Measurements from ENCODE around the gene YWHAB. TPM values are rescaled to one million over a fixed set of nuclear protein-coding genes. Genes with fewer than 3 reads are reported as not detected.
A peak's percentile ranks its signal among the peaks of the same experiment; 100 is the strongest.

Gene YWHAB
- total RNA-seq (100 to 1,000 TPM in 3 of 4 donors, 10 to 100 TPM in 1; 87.8 to 121 (median 111) TPM), polyA plus RNA-seq (53.4 TPM)
- long read RNA-seq, donor 1, transcript YWHAB-201 (6 exons, 3,049 nt), result major isoform, 214 of 284 reads
- long read RNA-seq, donor 1, transcript YWHAB-202 (7 exons, 3,109 nt), result minor isoform, 25 of 284 reads
- long read RNA-seq, donor 1, partial matches to known transcripts, result 37 of 284 reads
- long read RNA-seq, donor 1, other reads (novel, unspliced or antisense), result 8 of 284 reads
- long read RNA-seq, donor 2, transcript YWHAB-202 (7 exons, 3,109 nt), result minor isoform, 10 of 81 reads
- long read RNA-seq, donor 2, transcript YWHAB-201 (6 exons, 3,049 nt), result major isoform, 66 of 81 reads
- long read RNA-seq, donor 2, partial matches to known transcripts, result 0 of 81 reads
- long read RNA-seq, donor 2, other reads (novel, unspliced or antisense), result 5 of 81 reads
- long read RNA-seq, donor 3, transcript YWHAB-201 (6 exons, 3,049 nt), result major isoform, 101 of 146 reads
- long read RNA-seq, donor 3, transcript YWHAB-202 (7 exons, 3,109 nt), result minor isoform, 18 of 146 reads
- long read RNA-seq, donor 3, partial matches to known transcripts, result 21 of 146 reads
- long read RNA-seq, donor 3, other reads (novel, unspliced or antisense), result 6 of 146 reads
- long read RNA-seq, donor 4, transcript YWHAB-202 (7 exons, 3,109 nt), result minor isoform, 20 of 96 reads
- long read RNA-seq, donor 4, transcript YWHAB-201 (6 exons, 3,049 nt), result major isoform, 69 of 96 reads
- long read RNA-seq, donor 4, partial matches to known transcripts, result 2 of 96 reads
- long read RNA-seq, donor 4, other reads (novel, unspliced or antisense), result 5 of 96 reads

GRCh38 chr20:44885392-44886265, at the start of gene YWHAB:
Gene YWHAB, plus strand, starts transcription at chr20:44885705. Its CDS starts 15,829 bp downstream, at chr20:44901534.
- H3K27me3 ChIP-seq (ENCODE audit: control insufficient read depth, insufficient read depth), result no peaks in the 10 kb centered on the region
- ATAC-seq, result peak; percentile 99 to 100
- peak within 1 kb of the TSS; percentile 91 for H3K4me3 ChIP-seq (ENCODE audit: low read length)
- intact Hi-C loops (cut with DNase I), result no loop called here
- peaks cover 9% of the 10 kb centered on the region for H3K4me1 ChIP-seq (ENCODE audit: control insufficient read depth, insufficient read depth, low read length)
- under 1% methylated on average over 88 of the region's 88 CpGs for WGBS
- no peaks in the 10 kb centered on the region for H3K9me3 ChIP-seq (ENCODE audit: control insufficient read depth, low read length)
- peak; percentile 99 to 100 (median 100) for DNase-seq
- peak within 1 kb of the TSS; percentile 97 for H3K27ac ChIP-seq (ENCODE audit: low read length)

GRCh38 chr20:44836601-44837120, 48.8 kb upstream of the YWHAB start:
- ATAC-seq (no peak), DNase-seq (no peak)
- no peaks in the 10 kb centered on the region for H3K9me3 ChIP-seq (ENCODE audit: control insufficient read depth, low read length)
- no peak overlapping the region for H3K27ac ChIP-seq (ENCODE audit: low read length)
- no peak overlapping the region for H3K4me3 ChIP-seq (ENCODE audit: low read length)
- WGBS, result 87% methylated on average over 12 of the region's 12 CpGs
- intact Hi-C loops (cut with DNase I), result no loop called here
- no peaks in the 10 kb centered on the region for H3K4me1 ChIP-seq (ENCODE audit: control insufficient read depth, insufficient read depth, low read length)
- H3K27me3 ChIP-seq (ENCODE audit: control insufficient read depth, insufficient read depth), result peaks cover 2% of the 10 kb centered on the region

GRCh38 chr20:44837946-44838345, 47.6 kb upstream of the YWHAB start:
- no peak overlapping the region for H3K4me3 ChIP-seq (ENCODE audit: low read length)
- no peak for ATAC-seq
- 29% methylated on average over 3 of the region's 3 CpGs for WGBS
- no peak overlapping the region for H3K27ac ChIP-seq (ENCODE audit: low read length)
- H3K27me3 ChIP-seq (ENCODE audit: control insufficient read depth, insufficient read depth), result peaks cover 2% of the 10 kb centered on the region
- no peaks in the 10 kb centered on the region for H3K9me3 ChIP-seq (ENCODE audit: control insufficient read depth, low read length)
- no peak for DNase-seq
- intact Hi-C loops (cut with DNase I), result no loop called here
- H3K4me1 ChIP-seq (ENCODE audit: control insufficient read depth, insufficient read depth, low read length), result no peaks in the 10 kb centered on the region

GRCh38 chr20:44838521-44838920, 47.0 kb upstream of the YWHAB start:
- intact Hi-C loops (cut with DNase I), result no loop called here
- Histone ChIP-seq H3K9me3 (ENCODE audit: control insufficient read depth, low read length) (no peaks in the 10 kb centered on the region), H3K4me3 (ENCODE audit: low read length) (no peak overlapping the region), H3K4me1 (ENCODE audit: control insufficient read depth, insufficient read depth, low read length) (no peaks in the 10 kb centered on the region), H3K27ac (ENCODE audit: low read length) (no peak overlapping the region), H3K27me3 (ENCODE audit: control insufficient read depth, insufficient read depth) (peaks cover 2% of the 10 kb centered on the region)
- no peak for ATAC-seq
- 93% methylated on average over 1 of the region's 1 CpG for WGBS
- DNase-seq, result no peak

- Histone ChIP-seq H3K4me1 (ENCODE audit: control insufficient read depth, insufficient read depth, low read length) (no peaks in the 10 kb centered on the region), H3K27me3 (ENCODE audit: control insufficient read depth, insufficient read depth) (peaks cover 2% of the 10 kb centered on the region), H3K9me3 (ENCODE audit: control insufficient read depth, low read length) (no peaks in the 10 kb centered on the region), H3K4me3 (ENCODE audit: low read length) (no peak overlapping the region), H3K27ac (ENCODE audit: low read length) (no peak overlapping the region)
- intact Hi-C loops (cut with DNase I), result no loop called here
- no peak for DNase-seq
- WGBS, result 79% methylated on average over 5 of the region's 5 CpGs
- ATAC-seq, result no peak
These were observed 46.0 kb upstream of the YWHAB start for GRCh38 chr20:44839481-44839880.

- Histone ChIP-seq H3K9me3 (ENCODE audit: control insufficient read depth, low read length) (no peaks in the 10 kb centered on the region), H3K4me1 (ENCODE audit: control insufficient read depth, insufficient read depth, low read length) (no peaks in the 10 kb centered on the region), H3K27ac (ENCODE audit: low read length) (no peak overlapping the region), H3K27me3 (ENCODE audit: control insufficient read depth, insufficient read depth) (peaks cover 2% of the 10 kb centered on the region), H3K4me3 (ENCODE audit: low read length) (no peak overlapping the region)
- DNase-seq, result no peak
- ATAC-seq, result no peak
- intact Hi-C loops (cut with DNase I), result no loop called here
- 85% methylated on average over 5 of the region's 5 CpGs for WGBS
These were observed 44.7 kb upstream of the YWHAB start for GRCh38 chr20:44840826-44841225.

- no peak overlapping the region for H3K27ac ChIP-seq (ENCODE audit: low read length)
- no peak overlapping the region for H3K4me3 ChIP-seq (ENCODE audit: low read length)
- peaks cover 2% of the 10 kb centered on the region for H3K27me3 ChIP-seq (ENCODE audit: control insufficient read depth, insufficient read depth)
- WGBS, result 67% methylated on average over 6 of the region's 6 CpGs
- no peaks in the 10 kb centered on the region for H3K4me1 ChIP-seq (ENCODE audit: control insufficient read depth, insufficient read depth, low read length)
- no peak for ATAC-seq
- no peak for DNase-seq
- H3K9me3 ChIP-seq (ENCODE audit: control insufficient read depth, low read length), result no peaks in the 10 kb centered on the region
- intact Hi-C loops (cut with DNase I), result no loop called here
These were observed 43.5 kb upstream of the YWHAB start for GRCh38 chr20:44841955-44842354.

- H3K9me3 ChIP-seq (ENCODE audit: control insufficient read depth, low read length), result no peaks in the 10 kb centered on the region
- DNase-seq, result no peak
- ATAC-seq, result no peak
- no peaks in the 10 kb centered on the region for H3K4me1 ChIP-seq (ENCODE audit: control insufficient read depth, insufficient read depth, low read length)
- no peak overlapping the region for H3K27ac ChIP-seq (ENCODE audit: low read length)
- intact Hi-C loops (cut with DNase I), result no loop called here
- peaks cover 2% of the 10 kb centered on the region for H3K27me3 ChIP-seq (ENCODE audit: control insufficient read depth, insufficient read depth)
- H3K4me3 ChIP-seq (ENCODE audit: low read length), result no peak overlapping the region
- whole genome bisulfite sequencing, result 83% methylated on average over 5 of the region's 5 CpGs
These were observed 41.6 kb upstream of the YWHAB start for GRCh38 chr20:44843876-44844275.

- H3K9me3 ChIP-seq (ENCODE audit: control insufficient read depth, low read length), result no peaks in the 10 kb centered on the region
- intact Hi-C loops (cut with DNase I), result no loop called here
- DNase-seq (no peak), ATAC-seq (no peak)
- H3K27ac ChIP-seq (ENCODE audit: low read length), result no peak overlapping the region
- H3K27me3 ChIP-seq (ENCODE audit: control insufficient read depth, insufficient read depth), result no peaks in the 10 kb centered on the region
- H3K4me1 ChIP-seq (ENCODE audit: control insufficient read depth, insufficient read depth, low read length), result no peaks in the 10 kb centered on the region
- WGBS, result 82% methylated on average over 4 of the region's 4 CpGs
- H3K4me3 ChIP-seq (ENCODE audit: low read length), result no peak overlapping the region
These were observed 37.1 kb upstream of the YWHAB start for GRCh38 chr20:44848254-44849015.

- Histone ChIP-seq H3K4me1 (ENCODE audit: control insufficient read depth, insufficient read depth, low read length) (no peaks in the 10 kb centered on the region), H3K9me3 (ENCODE audit: control insufficient read depth, low read length) (no peaks in the 10 kb centered on the region), H3K27ac (ENCODE audit: low read length) (no peak overlapping the region), H3K4me3 (ENCODE audit: low read length) (no peak overlapping the region), H3K27me3 (ENCODE audit: control insufficient read depth, insufficient read depth) (no peaks in the 10 kb centered on the region)
- intact Hi-C loops (cut with DNase I), result no loop called here
- DNase-seq (no peak), ATAC-seq (no peak)
- 68% methylated on average over 1 of the region's 1 CpG for WGBS
These were observed 35.8 kb upstream of the YWHAB start for GRCh38 chr20:44849703-44850102.

Data from right cardiac atrium (tissue), 5 donors.